ENCODE results near the gene DEFB121.
"Not testable (repeated sequence)": the region's sequence is repeated elsewhere in the genome, so short reads cannot be mapped to it uniquely, and the experiment has no call there.

GRCh38 chr20:31427576-31427975 is 21.6 kb upstream of the DEFB121 start:
- not testable (repeated sequence) for TF ChIP-seq CTCF, POLR2A (IDR thresholded peaks at IDR 0.05)
